Panc1 (cell line): ENCODE data around the gene SEC22A. TPM values are rescaled to one million over a fixed set of nuclear protein-coding genes. Genes with fewer than 3 reads are reported as not detected.

Source experiments
- ATAC-seq: fragments of 200-7000 bp; cut with Tn5 transposase; 2 replicates; pipeline ENCODE4 v1.9.1; 2020; ENCODE audit warnings: mild to moderate bottlenecking, moderate library complexity
- BruUV-seq: library from RNA; stranded (reverse); fragments of 400-500 nt; replicated peaks from 2 replicates; lab custom pipeline; 2021; lab: Mats Ljungman, UMichigan
- CTCF ChIA-PET: fragments of 300-600 bp; sonication (Branson Sonifier 250); formaldehyde crosslinking; loops from one replicate; lab custom pipeline; 2022; ENCODE audit warnings: antibody characterized with exemption; lab: Charles Lee
- POLR2A ChIA-PET: fragments of 300-600 bp; sonication (Branson Sonifier 250); formaldehyde crosslinking; loops from one replicate; lab custom pipeline; 2022; ENCODE audit warnings: antibody characterized with exemption; lab: Charles Lee
- DNase-seq: peaks from one replicate; pipeline ENCODE4 v3.0.0-alpha.2; 2010; ENCODE audit warnings: low read depth, low spot score
- H3K27ac ChIP-seq: 2 replicates; pipeline ENCODE4 v1.5.1; 2011; ENCODE audit warnings: mild to moderate bottlenecking, low read length, inconsistent platforms
- H3K27me3 ChIP-seq: fragments of 200-500 bp; sonication (Bioruptor generic); 2 replicates; pipeline ENCODE4 v1.6.0; 2014; ENCODE audit warnings: low read length, inconsistent platforms; ENCODE audit not compliant: control insufficient read depth, insufficient read depth
- H3K36me3 ChIP-seq: fragments of 200-500 bp; sonication (Bioruptor generic); 2 replicates; pipeline ENCODE4 v1.5.1; 2014; ENCODE audit warnings: inconsistent platforms, mild to moderate bottlenecking, low read length, moderate library complexity; ENCODE audit not compliant: control insufficient read depth, insufficient read depth
- H3K4me1 ChIP-seq: 2 replicates; pipeline ENCODE4 v1.5.1; 2011; ENCODE audit warnings: inconsistent platforms, mild to moderate bottlenecking, low read length, moderate library complexity; ENCODE audit not compliant: control insufficient read depth, insufficient read depth
- H3K4me3 ChIP-seq, 2 experiments: 2 replicates each; pipeline ENCODE4 v1.5.1; 2011 to 2012; ENCODE audit warnings: low read depth in 2 of 2, low read length in 2 of 2, mild to moderate bottlenecking in 2 of 2, inconsistent platforms in 1 of 2, moderate library complexity in 1 of 2
- H3K9me3 ChIP-seq: fragments of 200-500 bp; sonication (Bioruptor generic); 2 replicates; pipeline ENCODE4 v1.5.1; 2014; ENCODE audit warnings: low read depth, mild to moderate bottlenecking, inconsistent platforms, low read length, moderate library complexity; ENCODE audit not compliant: control insufficient read depth, insufficient read depth
- CTCF ChIP-seq: fragments of 450-650 bp; IDR thresholded peaks from 2 replicates; pipeline ENCODE4 v1.5.1; 2017; ENCODE audit warnings: mild to moderate bottlenecking
- POLR2AphosphoS5 ChIP-seq: IDR thresholded peaks from 2 replicates; pipeline ENCODE4 v1.6.1; 2012; ENCODE audit warnings: mild to moderate bottlenecking, low read depth, low read length, moderate library complexity
- REST ChIP-seq, 2 experiments: IDR thresholded peaks; 2 replicates each; pipeline ENCODE4 v1.6.1; 2011 to 2012; ENCODE audit warnings: low read depth in 2 of 2, control low read depth in 1 of 2, low read length in 1 of 2, mild to moderate bottlenecking in 1 of 2, moderate library complexity in 1 of 2; ENCODE audit not compliant: insufficient read depth in 1 of 2
- SIN3A ChIP-seq: IDR thresholded peaks from 2 replicates; pipeline ENCODE4 v1.6.1; 2012; ENCODE audit warnings: low read depth, mild to moderate bottlenecking, low read length, moderate library complexity, borderline replicate concordance; ENCODE audit not compliant: insufficient read depth
- TCF7L2 ChIP-seq: IDR thresholded peaks from 2 replicates; pipeline ENCODE4 v1.6.1; 2011; ENCODE audit warnings: mild to moderate bottlenecking, low read depth, low read length, inconsistent platforms
- in situ Hi-C: cut with HindIII; loops from 2 replicates; pipeline ENCODE4 v1.10.0; 2016; ENCODE audit warnings: low sequenced_read_pairs, low pct_unique_long_range_greater_than_20kb
- intact Hi-C: fragments of 100-400 bp; cut with micrococcal nuclease; formaldehyde crosslinking; loops from one replicate; pipeline ENCODE4 v1.10.0; 2022; ENCODE audit not compliant: unreplicated experiment
- total RNA-seq: library from RNA; stranded (reverse); gene quantifications from one replicate; pipeline ENCODE4 v1.2.1, GENCODE V29; 2021; ENCODE audit not compliant: unreplicated experiment

SEC22A gene
- total RNA-seq, 1 experiment from 2014 or later, result 22.7 TPM

- BruUV-seq, result no TSS peak
- no peak for ATAC-seq
- no peaks in the 10 kb centered on the region for H3K4me1 ChIP-seq
- CTCF ChIA-PET, result no interaction called here
- H3K4me3 ChIP-seq, result no peak overlapping the region
- no peaks in the 10 kb centered on the region for H3K27me3 ChIP-seq
- intact Hi-C loops (no loop called here), in situ Hi-C loops (no loop called here)
- POLR2A ChIA-PET, result no interaction called here
- H3K9me3 ChIP-seq, result peaks cover 6% of the 10 kb centered on the region; the same call in 1 of the 2 replicates
- TF ChIP-seq CTCF, result no peak
- no peak for TF ChIP-seq POLR2AphosphoS5
- TF ChIP-seq SIN3A, result no peak
- TF ChIP-seq REST (IDR thresholded peaks at IDR 0.05; ENCODE audit: insufficient read depth in 1 of 2, low read depth in 2 of 2, low read length in 1 of 2), result no peak
- TF ChIP-seq TCF7L2, result no peak
- no peak for DNase-seq
- H3K27ac ChIP-seq, result no peak overlapping the region
- no peaks in the 10 kb centered on the region for H3K36me3 ChIP-seq
Measured at GRCh38 chr3:123262868-123263267, 61.1 kb downstream of the SEC22A start.

GRCh38 chr3:123263941-123264340 is 62.2 kb downstream of the SEC22A start:
- POLR2A ChIA-PET, result no interaction called here
- ATAC-seq, result no peak

More at GRCh38 chr3:123263941-123264340, 62.2 kb downstream of the SEC22A start:
- CTCF ChIA-PET, result no interaction called here
- no peaks in the 10 kb centered on the region for H3K36me3 ChIP-seq
- H3K27me3 ChIP-seq, result no peaks in the 10 kb centered on the region
- TF ChIP-seq CTCF, result no peak
- no peak for TF ChIP-seq REST (IDR thresholded peaks at IDR 0.05; ENCODE audit: insufficient read depth in 1 of 2, low read depth in 2 of 2, low read length in 1 of 2)
- no peak for TF ChIP-seq POLR2AphosphoS5
- no peak for TF ChIP-seq SIN3A
- no peaks in the 10 kb centered on the region for H3K4me1 ChIP-seq
- BruUV-seq, result no TSS peak
- intact Hi-C loops (no loop called here), in situ Hi-C loops (no loop called here)
- no peak overlapping the region for H3K27ac ChIP-seq
- peaks cover 6% of the 10 kb centered on the region; the same call in 1 of the 2 replicates for H3K9me3 ChIP-seq
- DNase-seq, result no peak
- no peak overlapping the region for H3K4me3 ChIP-seq
